Panc1 (cell line): ENCODE results near the gene CHRNA7.
A peak's percentile ranks its signal among the peaks of the same experiment; 100 is the strongest.

Experiments used
- CTCF ChIP-seq: fragments of 450-650 bp; IDR thresholded peaks from 2 replicates; pipeline ENCODE4 v1.5.1; 2017; ENCODE audit warnings: mild to moderate bottlenecking
- POLR2AphosphoS5 ChIP-seq: IDR thresholded peaks from 2 replicates; pipeline ENCODE4 v1.6.1; 2012; ENCODE audit warnings: mild to moderate bottlenecking, low read depth, low read length, moderate library complexity

- TF ChIP-seq CTCF (peak; percentile 64), POLR2AphosphoS5 (no peak)
These were observed 880 bp upstream of the CHRNA7 start for GRCh38 chr15:32029409-32029861.
